GM21576 (cell line): ENCODE data around the gene BMP5.

ENCODE experiments used
- ATAC-seq: cut with Tn5 transposase; IDR thresholded peaks from one replicate; pipeline ENCODE4 v1.9.1; 2021; ENCODE audit warnings: mild to moderate bottlenecking, moderate library complexity; ENCODE audit not compliant: unreplicated experiment

BMP5 gene

DNA sequence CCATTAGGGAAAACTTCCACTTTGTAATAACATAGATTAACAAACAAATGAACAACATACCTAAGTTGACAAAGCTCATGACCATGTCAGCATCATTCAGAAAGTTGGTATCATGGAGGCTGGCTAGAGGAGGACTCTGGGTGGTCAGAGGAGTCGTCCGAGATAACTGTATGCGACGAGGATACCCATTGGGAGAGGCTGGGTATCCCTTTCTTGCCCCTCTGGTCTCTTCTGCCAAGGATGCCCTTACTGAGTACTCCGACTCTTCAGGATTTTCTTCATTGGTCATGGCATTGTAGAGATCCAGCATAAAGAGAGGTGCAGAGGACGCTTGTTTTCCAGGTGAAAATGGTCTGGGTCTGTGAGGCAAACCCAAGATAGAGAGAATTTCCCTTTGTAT lies 1.1 kb downstream of the BMP5 start:
- ATAC-seq, result no peak

DNA sequence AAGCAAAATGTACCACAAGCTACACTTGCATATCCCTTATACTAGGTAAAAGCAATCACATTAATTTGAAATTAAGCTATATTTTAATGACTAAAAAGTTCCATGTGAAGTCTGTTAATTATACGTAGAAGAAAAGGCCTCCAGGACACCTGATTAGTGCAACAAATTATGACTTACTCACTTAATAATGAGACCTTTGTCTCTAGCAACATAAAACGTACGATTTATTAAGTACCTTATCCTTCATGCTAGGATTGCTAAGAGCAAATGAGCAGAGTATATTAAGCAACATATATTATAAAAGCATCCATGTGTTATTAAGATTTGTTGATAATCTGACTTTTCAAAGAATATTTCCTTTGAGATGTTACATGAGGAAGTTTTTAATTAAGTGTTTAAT lies 2.5 kb downstream of the BMP5 start:
- ATAC-seq, result no peak

DNA sequence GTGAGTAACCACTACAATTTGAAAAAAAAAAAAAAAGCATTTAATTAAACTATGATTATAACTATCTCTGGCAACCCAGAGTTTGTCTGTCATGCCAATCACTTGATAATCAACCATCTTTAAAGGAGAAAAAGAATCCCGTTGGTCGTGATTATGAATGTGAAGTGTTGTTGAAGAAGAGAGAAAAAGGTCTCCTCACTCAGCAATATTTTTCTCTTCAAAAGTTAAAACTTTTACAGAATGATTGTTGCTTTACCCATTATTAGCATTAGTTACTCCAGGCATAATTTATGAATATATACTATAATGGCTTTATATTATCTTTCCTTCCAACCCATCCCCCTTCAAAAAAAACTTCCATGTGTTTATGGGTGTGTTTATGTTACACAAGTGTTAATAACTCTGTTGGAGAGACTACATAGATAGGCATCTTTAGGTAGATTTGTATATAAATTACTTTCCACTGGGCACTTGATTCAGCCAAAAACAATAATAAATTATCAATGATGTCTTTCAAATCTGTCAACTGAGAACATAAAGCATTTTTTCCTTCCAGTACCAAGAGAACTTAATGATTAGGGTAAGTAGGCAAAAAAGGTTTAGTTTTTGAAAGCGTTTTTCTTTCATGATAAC lies 5.1 kb downstream of the BMP5 start:
- ATAC-seq, result no peak

DNA sequence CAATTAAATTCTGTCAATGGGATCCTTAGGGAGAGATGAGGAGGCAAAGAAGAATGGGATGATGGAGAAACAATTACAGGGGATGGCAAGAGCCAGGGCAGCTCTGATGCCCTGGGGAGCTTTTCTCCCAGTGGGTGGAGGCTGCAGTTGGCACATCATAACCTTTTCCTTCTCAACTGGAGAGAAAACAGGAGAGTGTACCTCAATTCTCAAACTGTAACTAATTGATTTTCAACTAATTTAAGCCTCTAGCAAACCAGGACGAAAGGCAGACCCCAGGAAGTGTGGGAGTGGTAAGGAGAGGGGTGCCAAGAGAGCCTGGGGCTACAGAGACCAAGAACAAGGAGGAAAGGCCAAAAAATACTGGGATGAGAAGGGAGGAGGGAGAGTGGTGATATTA lies 5.7 kb downstream of the BMP5 start:
- no peak for ATAC-seq

DNA sequence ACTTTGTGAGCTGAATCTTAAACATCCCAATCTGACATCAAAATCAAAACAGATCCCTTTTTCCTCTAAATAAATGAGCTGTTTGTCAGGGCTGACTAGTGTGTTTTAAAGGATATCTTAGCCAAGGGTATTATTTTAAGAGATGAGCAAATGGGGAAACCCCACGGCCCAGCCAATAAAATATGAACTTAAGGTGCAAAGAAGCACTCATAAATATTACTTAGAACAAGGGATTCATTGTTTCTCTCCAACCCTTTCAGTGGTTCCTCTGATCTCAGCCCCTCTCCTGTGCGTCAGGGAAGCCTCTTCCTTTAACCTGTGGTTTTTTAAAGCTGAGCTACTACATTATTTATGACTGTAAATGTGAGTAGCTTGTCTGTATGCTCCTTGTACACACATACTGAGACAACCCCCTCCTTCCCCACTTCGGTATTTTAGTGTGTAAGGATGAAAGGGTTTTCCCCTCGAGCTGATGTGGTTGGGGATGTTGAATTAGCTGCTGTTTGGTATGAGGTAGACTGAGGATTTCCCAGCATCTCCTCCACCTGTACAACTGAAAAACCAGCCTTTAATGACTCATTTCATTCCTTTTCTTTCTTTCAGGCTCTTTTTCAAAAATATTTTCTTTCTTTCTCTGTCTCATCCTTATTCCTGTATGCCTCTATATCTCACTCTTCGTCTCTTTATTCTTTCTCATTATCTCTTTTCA lies 6.5 kb downstream of the BMP5 start:
- peak; percentile 88 for ATAC-seq

DNA sequence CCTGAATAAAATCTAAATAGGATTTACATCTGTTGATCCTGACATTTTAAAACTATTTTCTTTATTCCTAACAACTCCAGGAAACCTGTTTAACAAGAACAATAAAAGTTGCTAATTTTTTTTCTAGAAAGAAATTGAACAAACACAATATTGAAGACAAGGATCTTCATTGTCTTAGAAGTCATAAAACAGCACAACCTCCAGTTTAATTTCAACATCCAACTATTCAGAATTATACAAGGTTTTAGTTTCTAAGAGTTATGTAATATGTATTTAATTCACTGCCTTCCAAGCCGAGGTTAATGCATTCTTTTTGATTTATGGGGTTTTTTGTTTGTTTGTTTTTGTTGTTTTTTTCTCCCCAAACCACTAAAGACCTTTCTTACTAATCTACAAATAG lies 7.2 kb downstream of the BMP5 start:
- ATAC-seq, result no peak

DNA sequence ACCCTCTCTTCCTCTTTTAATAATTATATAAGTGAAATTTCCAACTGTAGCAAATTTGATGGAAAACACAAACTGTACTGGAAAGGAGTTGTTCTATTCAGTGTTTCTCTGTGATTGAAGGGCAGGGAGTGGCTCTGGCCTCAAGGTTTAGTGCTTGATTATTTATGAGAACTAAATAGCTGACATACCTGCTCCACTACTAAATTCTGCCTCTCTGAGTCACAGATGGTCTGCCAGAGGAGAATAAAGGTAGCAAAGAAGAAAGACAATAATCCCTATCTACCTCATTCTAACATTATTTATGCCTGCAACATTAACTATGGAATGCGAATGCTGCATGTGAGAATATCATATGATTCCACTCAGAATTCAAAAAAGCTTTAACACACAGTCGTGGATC lies 9.3 kb downstream of the BMP5 start:
- no peak for ATAC-seq

DNA sequence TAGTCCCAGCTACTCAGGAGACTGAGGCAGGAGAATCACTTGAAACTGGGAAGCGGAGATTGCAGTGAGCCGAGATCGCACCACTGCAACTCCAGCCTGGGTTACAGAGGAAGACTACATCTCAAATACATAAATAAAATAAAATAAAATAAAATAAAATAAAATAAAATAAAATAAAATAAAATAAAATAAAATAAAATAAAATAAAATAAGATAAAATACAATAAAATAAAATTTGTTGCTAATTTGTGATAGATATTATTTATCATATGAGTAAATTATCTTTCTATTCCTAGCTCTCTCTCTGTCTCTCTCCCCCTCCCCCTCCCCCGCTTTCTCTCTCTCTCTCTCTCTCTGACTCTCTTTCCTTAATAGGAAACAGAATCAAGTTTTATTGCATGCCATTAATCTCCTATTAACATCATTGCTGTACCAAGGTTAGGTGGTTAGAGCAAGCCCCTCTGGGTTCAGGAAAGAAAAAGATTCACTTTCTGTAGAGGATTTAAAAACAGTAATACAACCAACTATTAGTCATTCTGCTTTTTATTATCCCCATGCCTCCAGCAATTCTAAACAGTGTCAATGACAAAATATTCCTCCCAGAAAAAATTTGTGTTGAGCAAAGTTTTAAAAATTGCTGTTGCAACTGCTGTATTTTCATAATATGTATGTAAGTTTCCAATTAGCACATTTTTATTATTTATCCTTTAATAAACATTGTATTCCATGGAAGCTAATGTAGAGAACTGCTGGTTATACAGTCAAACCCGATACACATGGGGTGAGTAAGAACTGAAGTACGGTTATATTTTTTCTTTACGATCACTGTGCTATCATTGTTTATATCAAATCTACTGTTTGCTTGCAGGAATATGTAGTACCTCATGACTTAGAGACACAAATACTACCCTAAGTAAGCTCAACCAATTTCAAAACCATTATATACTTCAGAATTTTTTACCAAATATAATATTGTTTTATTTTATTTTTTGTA lies 22.1 kb downstream of the BMP5 start:
- ATAC-seq, result no peak

DNA sequence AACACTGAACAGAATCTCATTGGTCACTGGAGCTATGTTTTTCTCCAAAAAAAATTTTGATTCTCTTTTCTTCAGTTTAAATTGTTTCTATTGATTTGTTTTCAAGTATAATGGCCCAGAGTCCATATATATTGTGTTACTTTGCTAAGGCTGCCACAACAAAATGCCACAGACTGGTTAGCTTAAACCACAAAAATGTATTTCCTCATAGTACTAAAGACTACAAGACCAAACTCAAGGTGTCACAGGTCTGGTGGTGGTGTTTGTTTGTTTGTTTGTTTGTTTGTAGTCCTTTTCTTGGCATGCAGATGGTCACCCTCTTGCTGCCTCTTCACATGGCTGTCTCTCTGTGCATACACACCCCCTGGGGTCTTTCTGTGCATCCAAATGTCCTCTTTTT lies 34.0 kb downstream of the BMP5 start:
- ATAC-seq, result no peak

DNA sequence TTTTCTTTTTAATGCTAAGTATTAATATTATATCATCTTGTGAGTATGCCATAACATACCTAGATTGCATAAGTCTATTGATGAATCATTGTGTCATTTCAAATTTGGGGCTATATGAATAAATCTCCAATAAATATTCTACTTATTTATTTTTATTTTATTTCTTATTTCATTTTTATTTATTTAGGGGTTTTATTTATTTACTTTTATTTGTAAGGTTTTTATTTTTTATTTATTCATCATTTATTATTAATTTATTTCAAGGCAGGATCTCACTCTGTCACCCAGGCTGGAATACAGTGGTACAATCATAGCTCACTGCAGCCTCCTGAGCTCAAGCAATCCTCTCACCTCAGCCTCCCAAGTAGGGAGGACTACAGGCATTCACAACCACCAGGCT lies 36.3 kb downstream of the BMP5 start:
- no peak for ATAC-seq

DNA sequence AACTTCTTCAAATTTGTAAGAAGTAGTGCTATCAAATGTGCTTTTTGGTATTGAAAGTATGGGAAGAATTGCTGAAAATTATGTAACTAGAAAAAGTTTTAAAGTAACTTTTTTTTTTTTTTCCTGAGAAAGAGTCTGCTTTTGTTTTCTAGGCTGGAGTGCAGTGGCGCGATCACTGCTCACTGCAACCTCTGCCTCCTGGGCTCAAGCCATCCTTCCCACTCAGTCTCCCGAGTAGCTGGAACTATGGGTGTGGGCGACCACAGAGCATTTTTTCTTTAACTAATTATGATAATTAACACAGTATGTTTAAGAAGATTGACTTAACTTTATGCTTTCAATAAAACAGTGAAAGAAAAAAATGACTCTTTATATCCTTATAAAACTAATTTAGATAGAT lies 38.4 kb downstream of the BMP5 start:
- no peak for ATAC-seq

DNA sequence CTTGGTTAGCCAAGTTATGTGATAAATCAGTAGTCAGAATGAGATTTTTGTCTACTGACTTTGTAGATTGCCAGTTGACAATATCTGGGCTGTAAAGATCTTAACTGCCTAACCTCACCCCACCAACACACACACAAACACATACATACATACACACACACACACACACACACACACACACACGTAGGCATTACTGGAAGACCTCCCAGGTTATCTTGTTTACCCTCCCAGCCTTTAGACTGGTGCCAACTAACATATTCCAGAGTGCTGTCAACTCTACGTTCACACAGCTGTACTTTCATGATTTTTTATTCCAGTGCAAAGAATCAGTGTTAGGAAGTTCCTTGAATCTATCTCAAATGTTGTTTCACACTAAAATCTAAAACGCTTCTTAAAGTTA lies 38.9 kb downstream of the BMP5 start:
- no peak for ATAC-seq

DNA sequence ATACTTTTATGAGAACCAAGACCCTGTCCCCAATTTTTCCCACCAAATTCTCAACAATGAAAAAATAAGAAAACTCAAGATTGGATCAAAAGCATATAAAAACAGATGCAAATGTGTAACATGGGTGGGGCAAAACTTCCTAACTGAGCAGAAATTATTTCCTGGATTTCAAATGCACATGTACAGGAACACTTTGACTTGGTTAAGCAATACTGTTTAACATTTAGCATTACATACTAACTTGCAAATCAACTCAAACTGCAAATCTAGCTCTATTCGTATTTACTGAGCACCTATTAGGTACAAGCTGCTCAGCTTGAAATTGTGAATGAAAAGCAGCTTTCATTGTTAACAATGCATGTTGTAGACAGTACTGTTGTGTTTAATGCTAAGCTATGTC lies 40.2 kb downstream of the BMP5 start:
- ATAC-seq, result no peak

DNA sequence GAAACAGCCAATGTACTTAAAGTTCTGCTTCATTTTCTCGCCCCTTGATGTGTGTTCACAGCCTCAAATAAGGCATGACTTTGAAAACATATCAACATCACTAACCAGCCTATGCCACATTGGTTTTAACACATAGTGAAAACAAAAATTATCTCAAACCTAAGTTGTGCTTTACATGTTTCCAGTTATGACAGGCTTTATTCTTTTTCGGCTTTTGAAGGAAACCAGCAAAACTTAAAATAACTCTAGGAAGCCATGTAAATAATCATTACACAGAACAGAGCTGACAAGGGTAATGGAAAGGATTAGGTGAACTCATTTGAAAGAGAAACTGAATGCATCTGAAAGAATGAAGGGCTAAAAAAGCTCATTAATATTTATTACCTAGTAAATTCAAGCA lies 42.1 kb downstream of the BMP5 start:
- ATAC-seq, result no peak

DNA sequence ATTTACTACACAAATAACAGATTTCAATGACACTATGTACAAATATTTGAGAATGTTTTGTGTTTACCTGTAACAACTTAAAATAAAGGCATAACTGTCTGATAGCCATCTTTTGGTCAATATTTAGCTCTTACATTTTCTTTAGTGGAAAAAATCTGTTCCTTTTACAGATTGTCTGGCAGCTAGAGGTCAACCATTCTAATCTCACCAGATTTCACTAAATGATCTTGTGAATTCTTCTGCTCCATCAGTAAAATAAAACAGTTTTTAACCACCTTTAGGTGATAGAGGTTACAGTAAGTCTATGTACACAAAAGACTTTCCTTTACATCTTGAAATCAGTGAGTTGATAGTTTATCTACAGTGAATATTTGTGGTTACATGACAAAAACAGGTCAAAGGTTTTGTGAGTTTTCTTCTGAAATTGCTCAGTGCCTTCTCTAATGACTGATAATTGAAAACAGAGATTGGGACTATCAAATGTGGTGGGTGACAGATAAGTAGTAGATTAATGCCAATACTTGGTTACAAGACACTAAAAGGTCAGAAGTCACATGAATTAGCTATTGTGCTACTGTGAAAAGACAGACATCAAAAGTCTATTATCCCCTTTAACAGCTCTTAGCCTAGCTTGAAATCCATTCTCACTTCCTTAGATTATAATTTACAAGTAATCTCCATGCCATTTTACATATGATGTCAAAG lies 47.4 kb downstream of the BMP5 start:
- no peak for ATAC-seq

DNA sequence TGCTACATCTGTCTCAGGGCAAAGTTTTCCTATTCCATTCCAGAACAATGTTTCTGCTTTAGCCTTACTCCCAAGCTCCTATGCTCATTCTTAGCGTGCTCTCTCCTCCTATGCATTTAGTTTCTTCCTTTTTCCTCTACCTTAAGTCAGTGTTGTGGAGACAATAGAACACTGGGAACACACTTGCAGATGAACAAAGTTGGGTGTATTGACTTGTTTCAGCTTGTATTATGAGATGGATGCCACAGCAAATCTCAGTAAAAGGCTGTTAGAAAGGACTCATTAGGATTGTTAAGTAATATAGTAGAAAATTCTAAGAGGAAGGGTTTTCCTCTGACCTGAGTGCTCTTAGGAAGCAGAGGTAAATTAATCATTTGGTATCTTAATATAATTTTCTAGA lies 48.4 kb downstream of the BMP5 start:
- no peak for ATAC-seq

DNA sequence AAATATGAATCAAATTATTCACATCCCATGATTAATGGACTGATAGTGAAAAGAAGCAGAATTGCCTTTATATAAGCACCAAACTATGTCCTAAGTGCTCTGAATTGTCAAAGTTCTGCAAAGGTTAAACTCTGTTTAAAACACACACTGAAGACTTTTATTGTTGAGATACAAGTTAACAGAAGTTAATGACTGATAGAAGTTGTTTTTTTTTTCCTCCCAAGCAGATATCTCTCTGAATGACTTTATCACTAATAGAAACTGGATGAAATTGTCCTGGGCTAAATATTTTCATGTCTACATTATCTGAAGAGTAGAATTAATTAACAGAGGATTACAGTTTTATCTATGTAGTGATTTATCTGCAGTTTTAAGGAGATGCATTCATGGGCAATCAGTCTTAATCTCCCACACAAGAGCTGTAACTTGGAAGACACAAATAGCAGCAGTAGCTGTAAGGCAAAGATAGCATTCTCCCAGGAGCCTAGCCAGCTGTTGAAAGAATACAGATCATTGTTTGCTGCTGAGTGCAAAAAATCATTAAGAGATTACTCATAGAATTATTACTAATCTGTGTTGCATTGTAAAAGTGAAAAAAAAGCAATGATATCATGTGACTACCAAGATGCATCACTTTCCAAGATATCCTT lies 49.9 kb downstream of the BMP5 start:
- no peak for ATAC-seq

DNA sequence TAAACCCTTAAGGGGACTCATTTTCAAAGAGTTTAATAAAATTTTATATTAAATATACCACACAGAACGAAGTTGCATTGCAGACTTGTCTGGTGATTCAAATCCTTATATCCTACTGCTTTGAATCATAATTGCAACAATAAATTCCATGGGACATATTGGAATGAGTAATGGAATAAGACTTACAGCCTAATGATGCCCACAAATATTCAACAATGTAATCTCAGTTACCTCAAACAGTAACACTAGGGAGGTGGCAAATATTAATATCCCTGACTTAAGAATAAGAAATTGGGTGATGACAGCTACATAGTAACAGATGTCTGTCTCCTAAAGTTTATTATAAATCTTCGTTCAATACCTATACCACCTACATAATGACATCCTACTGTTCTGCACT lies 52.6 kb downstream of the BMP5 start:
- no peak for ATAC-seq

DNA sequence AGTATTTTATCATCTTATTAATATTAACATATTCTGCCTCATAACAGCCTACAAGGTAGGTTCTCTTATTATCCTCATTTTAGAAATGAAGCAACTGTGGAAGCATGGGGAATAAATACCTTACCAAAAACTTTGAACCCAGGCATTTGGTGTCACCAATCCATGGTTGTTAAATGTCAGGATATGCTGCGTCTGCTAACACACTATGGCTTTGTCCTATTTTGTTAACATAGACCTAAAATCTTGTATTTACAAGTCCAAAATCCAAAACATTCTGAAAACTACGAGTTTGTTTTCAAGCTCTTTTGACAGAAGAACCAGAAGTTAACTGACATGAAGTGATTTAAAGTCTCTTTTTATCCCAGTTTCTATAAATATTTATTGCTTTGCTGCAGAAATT lies 53.4 kb downstream of the BMP5 start:
- no peak for ATAC-seq

DNA sequence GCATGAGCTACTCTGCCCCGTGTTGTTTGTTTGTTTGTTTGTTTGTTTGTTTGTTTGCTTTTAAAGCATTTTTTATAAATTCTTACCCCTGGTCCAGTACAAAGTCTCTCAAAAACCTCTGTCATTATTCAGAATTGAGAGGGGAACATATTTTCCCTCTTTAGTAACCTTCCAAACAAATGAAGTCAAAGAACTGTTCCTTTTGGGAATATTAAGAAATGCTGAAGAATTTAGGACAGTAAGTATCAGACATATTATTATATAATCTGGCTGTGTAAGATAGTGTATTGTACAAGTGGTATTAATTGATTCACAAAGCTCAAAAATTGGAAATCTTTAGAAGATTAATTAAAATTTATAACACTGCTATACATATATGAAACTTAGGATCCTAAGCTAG lies 54.7 kb downstream of the BMP5 start:
- no peak for ATAC-seq

DNA sequence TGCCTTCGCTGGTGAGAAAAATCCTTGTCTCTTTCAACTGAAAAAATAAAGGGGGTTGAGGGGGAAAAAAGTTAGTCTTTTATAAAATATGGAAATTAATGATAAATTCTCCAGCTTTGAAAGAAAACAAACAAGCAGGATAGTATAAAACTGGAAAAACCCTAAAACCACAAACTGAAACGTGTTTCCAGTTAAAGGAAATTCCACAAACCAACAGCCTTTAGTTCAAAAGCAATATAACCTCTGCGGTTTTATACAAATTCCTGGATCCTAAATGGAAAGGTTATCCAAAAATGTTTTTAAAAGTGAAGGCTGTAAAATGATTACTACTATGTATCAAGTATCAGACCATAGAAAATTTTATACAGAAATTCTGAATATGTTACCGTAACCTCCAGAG lies 55.6 kb downstream of the BMP5 start:
- ATAC-seq, result no peak
